GM23248 (cell line): ENCODE results near the gene EIF4E2.

Experiments used
- EZH2 ChIP-seq: fragments of 200-600 bp; sonication (generic); IDR thresholded peaks from 2 replicates; pipeline ENCODE4 v1.6.1; 2018; ENCODE audit warnings: antibody characterized with exemption, mild to moderate bottlenecking; ENCODE audit not compliant: insufficient read depth, poor library complexity, severe bottlenecking
- EZH2phosphoT487 ChIP-seq: fragments of 200-600 bp; sonication (generic); IDR thresholded peaks from 2 replicates; pipeline ENCODE4 v1.6.1; 2018; ENCODE audit warnings: antibody characterized with exemption, moderate library complexity, mild to moderate bottlenecking, low read depth; ENCODE audit not compliant: insufficient read depth

DNA sequence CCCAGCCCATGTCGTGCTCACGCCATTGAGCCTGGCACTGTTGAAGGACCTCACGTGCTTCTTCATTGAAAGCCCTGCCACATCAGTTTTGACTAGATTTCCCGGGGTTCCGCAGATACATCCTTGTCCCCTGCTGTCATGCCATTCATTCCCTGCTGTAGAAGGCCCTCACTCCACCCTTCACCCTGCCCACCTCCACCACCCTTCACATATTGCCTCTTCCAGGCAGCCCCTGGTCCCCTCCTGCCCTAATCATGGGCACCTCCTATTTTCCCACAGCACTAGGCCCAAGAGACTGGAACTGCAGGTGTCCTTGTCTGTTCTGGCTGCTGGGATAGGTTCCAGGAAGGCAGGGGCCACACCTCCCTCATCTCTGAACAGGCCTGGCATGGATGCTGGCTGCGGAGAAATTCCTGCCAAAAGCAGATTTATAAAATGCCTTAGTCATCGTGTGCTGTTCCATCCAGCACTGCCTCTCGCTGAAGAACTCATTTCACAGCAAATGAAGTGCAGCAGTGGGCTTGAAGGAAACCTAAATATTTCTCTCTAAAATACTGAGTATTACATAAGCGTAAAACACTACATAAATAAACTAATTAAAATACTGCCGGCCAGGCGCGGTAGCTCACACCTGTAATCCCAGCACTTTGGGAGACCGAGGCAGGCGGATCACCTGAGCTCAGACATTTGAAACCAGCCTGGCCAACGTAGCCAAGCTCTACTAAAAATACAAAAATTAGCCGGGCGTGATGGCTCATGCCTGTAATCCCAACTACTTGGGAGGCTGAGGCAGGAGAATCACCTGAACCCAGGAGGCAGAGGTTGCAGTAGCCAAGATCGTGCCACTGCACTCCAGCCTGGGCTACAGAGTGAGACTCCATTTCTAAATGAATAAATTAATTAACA, 38.4 kb downstream of the EIF4E2 start:
- no peak for TF ChIP-seq EZH2phosphoT487
- TF ChIP-seq EZH2: no peak
